OCI-LY1 (cell line): ENCODE measurements around the gene NFAT5.

ENCODE experiments used
- CTCF ChIP-seq: fragments of 200-600 bp; sonication (generic), shearing (Covaris generic); IDR thresholded peaks from 2 replicates; pipeline ENCODE4 v1.5.1; 2017; ENCODE audit warnings: mild to moderate bottlenecking, antibody characterized with exemption, low read length, moderate library complexity, mixed read lengths
- EZH2 ChIP-seq: fragments of 200-600 bp; sonication (generic), shearing (Covaris generic); IDR thresholded peaks from 2 replicates; pipeline ENCODE4 v1.8.0; 2017; ENCODE audit warnings: borderline replicate concordance, mixed run types, mild to moderate bottlenecking, antibody characterized with exemption, low read length, moderate library complexity, mixed read lengths

DNA sequence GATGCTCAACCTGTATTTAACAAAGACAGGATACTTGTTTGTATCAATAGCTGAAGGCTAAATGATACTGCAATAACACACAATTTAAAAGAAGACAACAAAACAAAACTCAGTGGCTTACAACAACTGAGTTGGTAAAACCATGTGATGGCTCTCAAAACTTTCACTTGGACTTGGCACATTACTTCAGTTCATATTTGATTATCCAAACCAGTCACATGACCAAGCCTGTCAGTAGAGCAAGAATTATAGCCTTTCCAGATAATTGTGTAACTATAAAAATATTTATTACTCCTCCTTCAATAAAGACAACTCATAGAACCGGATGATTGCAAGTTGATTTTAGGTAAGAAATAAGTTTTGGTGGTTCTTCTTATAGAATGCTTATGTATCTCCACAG, 103.8 kb downstream of the NFAT5 start:
- no peak for TF ChIP-seq EZH2
- no peak for TF ChIP-seq CTCF
